Measurements from ENCODE around the gene KRTAP10-2.

DNA sequence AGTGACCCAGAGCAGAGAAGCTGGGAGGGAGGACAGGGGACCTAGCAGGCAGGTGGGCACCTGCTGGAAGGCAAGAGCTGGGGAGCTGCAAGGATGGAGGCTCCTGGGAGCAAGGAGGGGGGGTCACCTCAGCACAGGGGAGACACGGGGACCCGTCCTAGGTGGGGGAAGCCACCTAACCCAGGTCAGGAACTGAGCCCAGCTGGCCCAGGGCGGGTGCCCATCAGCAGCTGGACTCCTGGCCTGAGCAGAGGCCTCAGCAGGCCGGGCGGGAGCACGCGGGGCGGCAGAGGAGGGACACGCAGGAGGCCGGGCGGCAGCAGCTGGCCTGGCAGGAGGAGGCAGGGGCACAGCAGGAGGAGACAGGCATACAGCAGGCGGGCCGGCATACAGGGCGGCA is 12.3 kb downstream of the KRTAP10-2 start:
- TF ChIP-seq POLR2A (IDR thresholded peaks at IDR 0.05; ENCODE audit: low read depth, low read length): no peak
- TF ChIP-seq SPI1 (IDR thresholded peaks at IDR 0.05; ENCODE audit: low read depth, low read length): no peak
- no peak for TF ChIP-seq POLR2AphosphoS5 (IDR thresholded peaks at IDR 0.05; ENCODE audit: low read depth, low read length)
- TF ChIP-seq TAF1 (IDR thresholded peaks at IDR 0.05; ENCODE audit: low read depth, low read length): no peak
- no peak for TF ChIP-seq POU2F2 (IDR thresholded peaks at IDR 0.05; ENCODE audit: low read depth, low read length)
- TF ChIP-seq PAX5 (IDR thresholded peaks at IDR 0.05; ENCODE audit: insufficient read depth, low read length, severe bottlenecking): no peak

Measured in GM12891 (cell line).